Upper lobe of right lung (tissue), 1 donor: Measurements from ENCODE around the gene ETV5. TPM values are rescaled to one million over a fixed set of nuclear protein-coding genes. Genes with fewer than 3 reads are reported as not detected.

Source experiments
- total RNA-seq: library from RNA; stranded (reverse); fragmentation: NEBNext Ultra II Directional; extraction: Animal tissue kit (Norgen Biotek cat#: 25700); gene quantifications from one replicate; pipeline ENCODE4 v1.2.1, GENCODE V29; 2021
- donor health status: DM: no; HTN: yes; CAD: no; lungs with severe emphysema.

ETV5 gene
- total RNA-seq, 1 donor from 2014 or later: 56.3 TPM

Other genes with a start within 250 kb of the ETV5 start
- 92.7 TPM for gene TRA2B, start 171.1 kb downstream of the ETV5 start, total RNA-seq